ENCODE measurements around the gene GABRB1.

Gene GABRB1

DNA sequence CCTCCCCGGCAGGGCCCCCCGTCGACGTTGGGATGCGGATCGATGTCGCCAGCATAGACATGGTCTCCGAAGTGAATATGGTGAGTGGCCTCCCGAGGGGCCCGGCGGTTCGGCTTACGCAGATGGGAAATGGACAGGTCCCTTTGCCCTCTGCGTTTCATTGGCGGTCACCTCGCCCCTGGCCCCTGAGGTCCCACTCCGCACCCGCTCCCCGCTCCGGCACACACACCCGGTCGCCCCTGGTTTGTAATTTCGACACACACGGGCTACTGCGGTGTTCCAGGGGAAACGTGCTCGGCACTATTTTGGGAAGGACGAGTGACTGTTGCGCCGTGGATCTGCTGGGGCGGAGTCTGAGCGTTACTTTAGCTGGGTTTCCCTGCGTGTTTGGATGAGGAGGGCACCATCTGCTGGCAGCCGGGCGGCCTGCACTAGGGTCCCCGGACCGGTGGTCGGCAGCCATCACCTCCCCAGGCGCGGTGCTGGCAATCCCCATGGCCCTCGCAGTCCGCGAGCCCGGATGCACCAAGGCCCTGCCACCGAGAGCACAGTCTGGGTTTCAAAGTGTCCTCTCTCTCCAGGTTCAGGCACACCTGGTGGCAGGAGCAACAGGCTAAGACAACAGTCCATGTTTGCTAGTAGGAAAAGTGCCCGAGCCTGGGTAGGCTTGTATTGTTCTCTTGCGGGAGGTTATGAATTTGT is 1.2 kb downstream of the GABRB1 start:
- H3K4me1 ChIP-seq (ENCODE audit: low read depth, poor library complexity, severe bottlenecking), result no peaks in the 10 kb centered on the region
- TF ChIP-seq, protein P1, sequence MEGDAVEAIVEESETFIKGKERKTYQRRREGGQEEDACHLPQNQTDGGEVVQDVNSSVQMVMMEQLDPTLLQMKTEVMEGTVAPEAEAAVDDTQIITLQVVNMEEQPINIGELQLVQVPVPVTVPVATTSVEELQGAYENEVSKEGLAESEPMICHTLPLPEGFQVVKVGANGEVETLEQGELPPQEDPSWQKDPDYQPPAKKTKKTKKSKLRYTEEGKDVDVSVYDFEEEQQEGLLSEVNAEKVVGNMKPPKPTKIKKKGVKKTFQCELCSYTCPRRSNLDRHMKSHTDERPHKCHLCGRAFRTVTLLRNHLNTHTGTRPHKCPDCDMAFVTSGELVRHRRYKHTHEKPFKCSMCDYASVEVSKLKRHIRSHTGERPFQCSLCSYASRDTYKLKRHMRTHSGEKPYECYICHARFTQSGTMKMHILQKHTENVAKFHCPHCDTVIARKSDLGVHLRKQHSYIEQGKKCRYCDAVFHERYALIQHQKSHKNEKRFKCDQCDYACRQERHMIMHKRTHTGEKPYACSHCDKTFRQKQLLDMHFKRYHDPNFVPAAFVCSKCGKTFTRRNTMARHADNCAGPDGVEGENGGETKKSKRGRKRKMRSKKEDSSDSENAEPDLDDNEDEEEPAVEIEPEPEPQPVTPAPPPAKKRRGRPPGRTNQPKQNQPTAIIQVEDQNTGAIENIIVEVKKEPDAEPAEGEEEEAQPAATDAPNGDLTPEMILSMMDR (conservative IDR thresholded peaks at IDR 0.05; ENCODE audit: low read depth, low read length), result peak; percentile 39; the same call in 1 of the 2 replicates
- peak overlapping the region; percentile 17; the same call in 1 of the 2 replicates for H3K4me2 ChIP-seq
- H3K27ac ChIP-seq, result no peak overlapping the region
- peak overlapping the region; percentile 71 for H2AFZ ChIP-seq (ENCODE audit: low read depth)
- H3K27me3 ChIP-seq (ENCODE audit: insufficient read depth, low read depth), result no peaks in the 10 kb centered on the region
- H3K79me2 ChIP-seq (ENCODE audit: insufficient read depth, low read depth), result no peaks in the 10 kb centered on the region
- H3K4me3 ChIP-seq (IDR thresholded peaks at IDR 0.05; ENCODE audit: insufficient read depth, low read depth, low read length), result no peak overlapping the region
- H3K36me3 ChIP-seq (ENCODE audit: insufficient read depth), result no peaks in the 10 kb centered on the region
- no peak overlapping the region for H3K9ac ChIP-seq
- no peaks in the 10 kb centered on the region for H4K20me1 ChIP-seq (ENCODE audit: insufficient read depth)

DNA sequence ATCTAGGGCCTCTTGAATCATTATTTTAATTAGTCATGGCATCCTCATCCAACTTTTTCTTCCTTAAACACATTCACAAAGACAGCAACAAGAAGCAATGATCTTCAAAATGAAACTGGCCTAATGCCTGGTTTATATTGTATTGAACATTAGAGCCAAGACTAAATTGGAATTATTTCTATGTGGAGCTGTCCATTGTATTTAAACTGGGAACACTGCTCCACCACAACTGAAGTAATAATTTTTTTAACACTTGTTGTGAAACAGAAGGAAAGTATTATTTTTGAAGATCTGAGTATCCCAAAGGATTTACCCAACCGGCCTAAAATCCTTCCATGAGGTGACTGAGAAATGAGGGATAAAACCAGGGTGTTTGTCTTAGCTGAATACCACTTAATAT is 6.9 kb downstream of the GABRB1 start:
- Histone ChIP-seq H2AFZ (ENCODE audit: low read depth) (no peak overlapping the region), H3K27me3 (ENCODE audit: insufficient read depth, low read depth) (no peaks in the 10 kb centered on the region), H3K4me2 (no peak overlapping the region), H4K20me1 (ENCODE audit: insufficient read depth) (no peaks in the 10 kb centered on the region), H3K36me3 (ENCODE audit: insufficient read depth) (no peaks in the 10 kb centered on the region), H3K27ac (no peak overlapping the region), H3K79me2 (ENCODE audit: insufficient read depth, low read depth) (no peaks in the 10 kb centered on the region), H3K4me1 (ENCODE audit: low read depth, poor library complexity, severe bottlenecking) (no peaks in the 10 kb centered on the region), H3K9ac (no peak overlapping the region), H3K4me3 (IDR thresholded peaks at IDR 0.05; ENCODE audit: insufficient read depth, low read depth, low read length) (no peak overlapping the region)
- TF ChIP-seq, protein P1 (conservative IDR thresholded peaks at IDR 0.05; ENCODE audit: low read depth, low read length), result no peak

DNA sequence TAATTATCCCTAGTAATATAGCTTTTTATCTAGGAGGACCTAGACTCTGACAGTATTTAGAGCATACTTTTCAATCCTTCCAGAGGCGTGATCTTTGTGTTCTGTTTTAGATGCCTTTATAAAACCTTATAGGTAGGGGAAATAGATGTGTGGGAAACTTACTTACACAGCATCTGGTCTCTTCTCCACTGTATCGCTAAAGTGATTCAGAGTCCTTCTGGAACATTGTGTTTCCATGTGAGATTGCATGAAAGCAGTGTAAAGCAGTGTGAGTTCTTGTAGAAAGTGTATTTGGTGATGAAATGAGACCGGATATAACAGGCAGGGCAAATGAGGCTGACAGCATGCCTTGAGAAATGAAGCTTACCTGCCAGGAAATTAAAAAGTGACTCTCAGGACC is 9.5 kb downstream of the GABRB1 start:
- Histone ChIP-seq H3K27me3 (ENCODE audit: insufficient read depth, low read depth) (no peaks in the 10 kb centered on the region), H4K20me1 (ENCODE audit: insufficient read depth) (no peaks in the 10 kb centered on the region), H3K9ac (no peak overlapping the region), H3K36me3 (ENCODE audit: insufficient read depth) (no peaks in the 10 kb centered on the region), H3K4me2 (no peak overlapping the region), H3K27ac (no peak overlapping the region), H3K4me3 (IDR thresholded peaks at IDR 0.05; ENCODE audit: insufficient read depth, low read depth, low read length) (no peak overlapping the region), H3K4me1 (ENCODE audit: low read depth, poor library complexity, severe bottlenecking) (no peaks in the 10 kb centered on the region), H3K79me2 (ENCODE audit: insufficient read depth, low read depth) (no peaks in the 10 kb centered on the region), H2AFZ (ENCODE audit: low read depth) (no peak overlapping the region)
- TF ChIP-seq, protein P1 (conservative IDR thresholded peaks at IDR 0.05; ENCODE audit: low read depth, low read length), result no peak

DNA sequence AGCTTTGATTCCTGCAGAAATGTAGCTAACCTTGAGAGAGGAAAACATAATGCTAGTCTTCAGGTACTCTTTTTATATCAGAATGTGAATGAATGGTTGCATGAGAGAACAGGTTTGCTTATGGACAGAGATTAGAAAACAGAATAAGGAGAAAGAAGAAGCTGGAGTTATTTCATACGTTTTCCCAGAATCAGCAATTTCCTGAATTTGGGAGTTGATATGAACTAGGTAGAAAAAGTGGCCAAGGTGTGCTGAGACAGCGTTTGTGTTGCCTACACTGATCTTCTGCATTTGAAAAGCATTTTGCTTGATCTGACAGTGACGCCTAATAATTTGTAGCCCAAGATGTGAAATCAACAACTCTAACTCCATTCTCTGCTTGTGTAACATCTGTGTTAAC is 12.5 kb downstream of the GABRB1 start:
- H3K4me3 ChIP-seq (IDR thresholded peaks at IDR 0.05; ENCODE audit: insufficient read depth, low read depth, low read length), result no peak overlapping the region
- TF ChIP-seq, protein P1 (conservative IDR thresholded peaks at IDR 0.05; ENCODE audit: low read depth, low read length), result no peak
- no peak overlapping the region for H3K27ac ChIP-seq
- no peaks in the 10 kb centered on the region for H3K27me3 ChIP-seq (ENCODE audit: insufficient read depth, low read depth)
- no peaks in the 10 kb centered on the region for H3K4me1 ChIP-seq (ENCODE audit: low read depth, poor library complexity, severe bottlenecking)
- H3K9ac ChIP-seq, result no peak overlapping the region
- H3K79me2 ChIP-seq (ENCODE audit: insufficient read depth, low read depth), result no peaks in the 10 kb centered on the region
- no peak overlapping the region for H2AFZ ChIP-seq (ENCODE audit: low read depth)
- no peaks in the 10 kb centered on the region for H3K36me3 ChIP-seq (ENCODE audit: insufficient read depth)
- no peaks in the 10 kb centered on the region for H4K20me1 ChIP-seq (ENCODE audit: insufficient read depth)
- H3K4me2 ChIP-seq, result no peak overlapping the region
